NCI-H524 treated with DMSO at 0.1 percent for 48 hours (cell line): ENCODE results near the gene DAAM2.

Experiments used
- DNase-seq: peaks from one replicate; lab custom pipeline; 2025; lab: John Stamatoyannopoulos, UW

Gene DAAM2

GRCh38 chr6:39887692-39888450, 95.7 kb downstream of the DAAM2 start:
- DNase-seq, result no peak

- no peak for DNase-seq
These were observed 97.1 kb downstream of the DAAM2 start for GRCh38 chr6:39889229-39889628.

- DNase-seq, result no peak
These were observed 99.2 kb downstream of the DAAM2 start for GRCh38 chr6:39891353-39891752.

- DNase-seq, result no peak
These were observed 99.8 kb downstream of the DAAM2 start for GRCh38 chr6:39891976-39892375.

GRCh38 chr6:39892490-39893129, 100.4 kb downstream of the DAAM2 start:
- DNase-seq, result no peak

GRCh38 chr6:39893286-39893685, 101.1 kb downstream of the DAAM2 start:
- DNase-seq, result no peak

- no peak for DNase-seq
These were observed 104.5 kb downstream of the DAAM2 start for GRCh38 chr6:39896701-39897100.

- DNase-seq, result no peak
These were observed 105.5 kb downstream of the DAAM2 start for GRCh38 chr6:39897698-39898097.

GRCh38 chr6:39898625-39899024, 106.4 kb downstream of the DAAM2 start:
- no peak for DNase-seq

- no peak for DNase-seq
These were observed 107.5 kb downstream of the DAAM2 start for GRCh38 chr6:39899554-39900295.

GRCh38 chr6:39901116-39901655, 109.0 kb downstream of the DAAM2 start:
- no peak for DNase-seq

- no peak for DNase-seq
These were observed 109.5 kb downstream of the DAAM2 start for GRCh38 chr6:39901670-39902069.

- DNase-seq, result no peak
These were observed 110.0 kb downstream of the DAAM2 start for GRCh38 chr6:39902136-39902535.

- DNase-seq, result no peak
These were observed 110.8 kb downstream of the DAAM2 start for GRCh38 chr6:39902786-39903465.

GRCh38 chr6:39903656-39904055, 111.5 kb downstream of the DAAM2 start:
- no peak for DNase-seq

GRCh38 chr6:39904946-39905639, 112.9 kb downstream of the DAAM2 start:
- DNase-seq, result no peak

GRCh38 chr6:39905640-39905975, 113.4 kb downstream of the DAAM2 start:
- no peak for DNase-seq

GRCh38 chr6:39906318-39906761, 114.2 kb downstream of the DAAM2 start:
- no peak for DNase-seq

- no peak for DNase-seq
These were observed 115.8 kb downstream of the DAAM2 start for GRCh38 chr6:39907871-39908575.

GRCh38 chr6:39908838-39909583, 116.8 kb downstream of the DAAM2 start:
- no peak for DNase-seq
